ENCODE data around the gene SLC38A3.

Gene SLC38A3

DNA sequence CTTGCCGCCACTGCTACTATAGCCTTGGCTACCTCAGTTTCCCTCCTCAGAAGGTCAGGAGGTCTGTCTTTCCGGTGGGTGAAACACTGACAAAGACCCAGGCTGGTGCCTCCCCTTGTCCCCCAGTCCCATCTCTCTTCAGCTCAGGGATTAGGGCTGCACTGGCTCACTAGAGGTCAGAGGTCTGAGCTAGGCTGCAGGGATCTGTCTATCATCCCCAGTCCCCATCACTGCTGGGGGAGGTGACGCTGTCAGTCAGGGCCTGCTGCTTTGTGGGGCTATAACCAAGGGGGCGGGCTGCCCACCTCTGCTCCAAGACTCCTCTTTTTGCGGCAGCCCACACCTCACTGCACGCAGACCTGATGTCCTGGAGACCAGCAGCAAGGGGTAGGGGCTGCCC lies 36.3 kb upstream of the SLC38A3 start:
- no peak for DNase-seq (ENCODE audit: low spot score)

DNA sequence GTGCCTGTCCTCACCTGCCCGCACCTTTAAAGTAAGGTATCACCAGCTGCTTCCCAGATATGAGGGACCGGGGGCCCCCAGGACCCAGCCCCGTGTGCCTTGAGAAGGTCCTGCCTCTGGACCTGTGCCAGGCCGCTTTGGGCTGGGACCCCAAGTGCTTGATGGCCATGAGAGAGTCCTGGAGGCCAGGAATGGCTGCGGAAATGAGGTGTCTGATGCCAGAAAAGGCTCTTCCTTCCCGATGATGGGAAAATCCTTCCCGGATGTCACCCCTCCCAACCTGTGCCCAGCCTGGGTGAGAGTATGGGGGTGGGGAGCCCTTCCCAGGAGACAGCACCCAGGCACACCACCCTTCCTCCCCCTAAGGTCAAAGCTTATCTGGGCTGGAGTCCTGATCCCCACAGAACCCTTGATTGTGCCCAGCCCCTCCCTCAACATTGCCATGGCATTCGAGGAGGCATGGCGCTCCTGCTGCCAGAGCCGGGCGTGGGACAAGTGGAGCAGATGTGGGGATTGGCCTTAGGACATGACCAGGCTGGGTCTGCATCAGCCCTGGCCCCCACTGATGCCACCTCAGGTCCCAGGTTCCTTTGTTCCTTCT lies 35.7 kb upstream of the SLC38A3 start:
- DNase-seq (ENCODE audit: low spot score) = no peak

GRCh38 chr3:50169858-50170257 lies 35.2 kb upstream of the SLC38A3 start:
- no peak for DNase-seq (ENCODE audit: low spot score)

GRCh38 chr3:50170689-50171088 lies 34.4 kb upstream of the SLC38A3 start:
- no peak for DNase-seq (ENCODE audit: low spot score)

GRCh38 chr3:50171540-50172301 lies 33.4 kb upstream of the SLC38A3 start:
- no peak for DNase-seq (ENCODE audit: low spot score)

DNA sequence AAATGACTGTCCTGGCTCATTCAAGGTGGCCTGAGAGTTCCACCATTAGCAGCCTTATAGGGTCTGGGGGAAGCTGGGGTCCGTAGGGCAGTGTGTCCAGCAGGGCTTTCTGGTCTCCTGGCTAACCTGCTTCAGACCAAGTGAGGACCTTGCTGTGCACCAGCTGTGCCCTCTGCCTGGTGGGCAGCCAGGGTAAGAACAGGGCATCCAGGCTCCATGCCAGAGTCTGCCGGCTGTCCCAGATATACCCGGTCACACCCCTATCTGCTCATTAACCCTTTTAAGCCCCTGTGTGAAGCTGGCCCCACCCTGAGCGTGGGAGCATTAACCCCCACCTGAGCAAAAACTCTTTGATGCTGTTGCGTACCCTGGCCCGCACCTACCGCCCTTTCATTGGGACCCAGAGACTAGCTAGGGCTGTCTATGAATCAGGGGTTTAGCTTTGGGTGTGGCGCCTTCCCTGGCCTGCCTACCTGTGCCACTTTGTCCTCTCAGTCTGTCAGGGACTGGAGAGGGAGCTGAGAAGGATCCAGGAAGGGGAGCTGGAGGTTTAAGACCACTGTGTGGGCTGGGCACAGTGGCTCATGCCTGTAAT lies 32.3 kb upstream of the SLC38A3 start:
- DNase-seq (ENCODE audit: low spot score) = no peak

GRCh38 chr3:50173685-50174516 lies 31.2 kb upstream of the SLC38A3 start:
- DNase-seq (ENCODE audit: low spot score) = no peak

DNA sequence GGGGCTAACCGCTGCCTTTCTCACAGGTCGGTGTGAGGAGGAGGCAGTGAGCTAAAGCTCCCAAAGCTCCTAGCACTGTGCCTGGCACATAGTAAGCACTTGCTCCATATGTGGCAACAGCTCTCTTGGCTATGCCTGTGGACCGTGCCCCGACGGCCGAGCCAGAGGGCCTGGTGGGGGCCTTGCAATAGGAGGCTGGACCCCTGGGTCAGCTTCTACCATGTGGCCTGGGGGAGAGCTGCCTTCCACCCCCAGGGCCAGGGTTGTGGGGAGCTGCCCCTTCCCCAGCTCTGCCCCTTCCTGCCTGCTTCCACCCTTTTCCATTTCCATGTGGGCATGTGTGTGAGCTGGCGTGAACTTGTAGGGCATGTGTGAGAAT lies 30.6 kb upstream of the SLC38A3 start:
- DNase-seq (ENCODE audit: low spot score) = no peak

- no peak for DNase-seq (ENCODE audit: low spot score)
Observed at GRCh38 chr3:50174947-50175524, 30.0 kb upstream of the SLC38A3 start.

DNA sequence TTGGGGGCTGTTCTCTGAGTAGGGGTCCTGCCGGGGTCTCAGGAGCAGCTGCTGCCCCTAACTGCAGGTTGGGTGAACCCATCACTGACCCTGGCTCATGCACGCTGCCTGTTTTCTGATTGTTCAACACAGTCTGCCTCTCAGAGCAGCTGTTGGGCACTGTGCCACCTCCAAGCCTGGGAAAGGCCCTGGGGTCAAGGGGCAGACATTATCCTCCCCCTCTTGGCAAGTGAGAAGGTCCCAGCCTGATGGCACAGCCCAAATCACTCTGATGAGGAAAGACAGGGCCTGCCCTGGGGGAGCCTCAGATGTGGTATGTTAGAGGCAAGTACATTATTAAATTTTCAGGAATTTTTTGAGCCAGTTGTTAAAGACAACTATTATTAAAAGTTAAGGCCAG lies 27.7 kb upstream of the SLC38A3 start:
- DNase-seq (ENCODE audit: low spot score) = no peak

DNA sequence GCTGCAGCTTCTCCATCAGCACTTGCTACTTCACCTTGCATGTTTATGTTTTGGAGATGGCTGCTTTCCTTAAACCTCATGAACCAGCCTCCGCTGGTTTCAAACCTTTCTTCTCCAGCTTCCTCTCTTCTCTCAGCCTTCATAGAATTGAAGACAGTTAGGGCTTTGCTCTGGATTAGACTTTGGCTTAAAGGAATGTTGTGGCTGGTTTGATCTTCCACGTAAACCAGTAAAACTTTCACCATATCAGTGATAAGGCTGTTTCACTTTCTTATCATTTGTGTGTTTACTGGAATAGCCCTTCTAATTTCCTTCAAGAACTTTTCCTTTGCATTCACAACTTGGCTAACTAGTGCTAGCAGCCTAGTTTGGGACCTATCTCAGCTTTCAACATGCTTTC lies 25.4 kb upstream of the SLC38A3 start:
- no peak for DNase-seq (ENCODE audit: low spot score)

DNA sequence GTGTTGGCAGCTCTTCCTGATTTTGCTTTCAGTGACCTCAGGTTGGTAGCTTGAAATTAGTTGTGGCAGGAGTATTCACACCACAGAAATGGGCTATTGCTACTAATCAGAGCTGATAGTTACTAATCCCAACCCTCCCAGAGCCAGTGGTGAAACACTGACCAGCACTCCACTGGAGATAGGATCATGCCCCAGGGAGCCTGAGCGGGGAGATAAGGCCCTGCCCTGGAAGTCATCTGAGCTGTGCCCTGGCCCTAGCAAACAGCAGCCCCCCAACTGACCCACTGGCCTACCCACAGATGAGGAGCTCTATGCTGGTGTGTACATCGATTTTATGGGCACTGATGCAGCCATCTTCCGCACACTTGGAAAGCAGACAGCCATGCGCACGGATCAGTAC lies 23.1 kb upstream of the SLC38A3 start:
- no peak for DNase-seq (ENCODE audit: low spot score)

GRCh38 chr3:50182533-50183099 lies 22.5 kb upstream of the SLC38A3 start:
- DNase-seq (ENCODE audit: low spot score) = no peak

DNA sequence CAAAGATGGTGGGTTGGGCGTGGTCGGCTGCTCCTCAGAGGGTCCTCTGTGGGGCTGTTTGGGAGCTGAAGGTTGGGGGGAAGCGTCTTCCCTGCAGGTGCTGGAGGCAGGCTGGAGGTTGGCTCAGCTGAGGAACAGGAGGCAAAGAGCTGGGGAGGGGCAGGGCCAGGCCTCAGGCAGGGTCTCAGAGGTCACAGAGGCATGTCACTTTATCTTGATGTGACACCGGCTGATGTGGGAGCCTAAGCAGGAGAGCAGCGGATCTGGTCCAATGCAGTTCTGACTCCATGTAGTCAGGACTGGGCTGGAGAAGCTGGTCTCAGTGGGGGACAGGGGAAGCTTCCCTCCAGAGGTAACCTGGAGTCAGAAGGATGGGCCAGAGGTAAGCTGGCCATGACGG lies 21.3 kb upstream of the SLC38A3 start:
- DNase-seq (ENCODE audit: low spot score) = no peak

- no peak for DNase-seq (ENCODE audit: low spot score)
Observed at GRCh38 chr3:50184242-50184978, 20.7 kb upstream of the SLC38A3 start.

DNA sequence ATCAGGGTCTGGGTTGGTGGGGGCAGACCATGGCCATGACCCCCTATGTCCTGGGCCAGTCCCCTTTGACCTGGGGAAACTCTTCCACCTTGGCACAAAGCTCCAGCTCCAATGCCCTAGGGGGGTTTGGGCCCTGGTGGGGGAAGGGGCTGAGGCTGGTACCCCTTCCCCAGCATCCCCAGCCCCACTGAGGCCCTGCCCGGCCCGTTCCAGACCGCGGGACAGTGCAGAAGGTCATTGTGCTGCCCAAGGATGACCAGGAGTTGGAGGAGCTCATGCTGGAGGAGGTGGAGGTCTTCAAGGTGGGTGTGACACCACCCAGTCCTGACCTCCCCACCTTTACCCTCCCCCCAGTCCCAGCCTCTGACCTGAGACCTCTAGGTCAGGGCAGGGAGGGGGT lies 19.8 kb upstream of the SLC38A3 start:
- DNase-seq (ENCODE audit: low spot score) = no peak

DNA sequence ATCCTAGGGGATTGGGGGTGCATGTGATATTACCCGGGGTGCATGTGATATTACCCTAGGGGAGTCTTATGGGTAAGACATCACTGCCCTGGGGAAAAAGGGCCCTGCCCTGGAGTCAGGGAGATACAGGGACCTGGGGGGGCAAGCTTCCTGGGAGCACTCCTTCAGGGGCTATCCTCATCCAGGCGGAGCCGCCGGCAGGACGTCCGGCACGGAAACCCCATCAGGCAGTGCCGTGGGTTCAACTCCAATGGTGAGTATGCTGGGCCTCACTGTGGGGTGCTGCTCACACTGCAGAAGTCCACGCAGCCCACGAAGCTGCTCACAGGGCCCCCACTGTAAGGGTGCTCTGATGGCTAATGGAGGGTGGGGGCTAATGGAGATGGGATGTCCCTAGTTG lies 19.0 kb upstream of the SLC38A3 start:
- no peak for DNase-seq (ENCODE audit: low spot score)

- no peak for DNase-seq (ENCODE audit: low spot score)
Observed at GRCh38 chr3:50187750-50188149, 17.3 kb upstream of the SLC38A3 start.

- DNase-seq (ENCODE audit: low spot score) = peak; percentile 73
Observed at GRCh38 chr3:50189274-50189673, 15.8 kb upstream of the SLC38A3 start.

DNA sequence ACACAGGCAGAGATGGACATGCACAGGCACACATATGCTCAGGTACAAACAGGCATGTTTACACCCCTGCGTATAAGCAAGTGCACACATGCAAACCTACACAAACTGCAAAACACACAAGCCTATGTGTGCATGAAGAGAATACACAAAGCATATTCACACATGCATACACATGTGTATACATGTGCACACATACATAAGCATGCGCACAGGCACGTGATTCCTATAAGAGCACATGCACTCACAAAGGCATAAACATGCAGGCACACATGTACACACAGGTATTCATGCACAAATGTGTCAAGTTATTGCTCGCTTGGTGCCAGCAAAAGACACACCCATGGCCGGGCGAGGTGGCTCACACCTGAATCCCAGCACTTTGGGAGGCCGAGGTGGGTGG lies 15.1 kb upstream of the SLC38A3 start:
- no peak for DNase-seq (ENCODE audit: low spot score)

All from SK-N-DZ (cell line).